Immature natural killer cell (primary cell): ENCODE results near the gene HYCC2. TPM values are rescaled to one million over a fixed set of nuclear protein-coding genes. Genes with fewer than 3 reads are reported as not detected.

Source experiments
- polyA plus RNA-seq, 3 donors: library from polyadenylated mRNA; unstranded; fragments of 300-500 nt; fragmentation: Illumina TruSeq; gene quantifications; one replicate each; pipeline ENCODE4 v1.2.3, GENCODE V29; 2021

HYCC2 gene
- polyA plus RNA-seq, 3 donors from 2014 or later = 12.9 to 31.4 (median 22.1) TPM

Other genes starting within 250 kb of the HYCC2 start
- 10 to 100 TPM; 26.2 to 48.7 (median 47.9) TPM for gene CLK1, start 207.0 kb downstream of the HYCC2 start, polyA plus RNA-seq
- 10 to 100 TPM; 17.9 to 30.4 (median 25.7) TPM for gene PPIL3, start 182.6 kb downstream of the HYCC2 start, polyA plus RNA-seq
- gene NIF3L1, start 182.3 kb downstream of the HYCC2 start, polyA plus RNA-seq = 10 to 100 TPM; 13.5 to 31.0 (median 20.9) TPM
- 10 to 100 TPM in 1 of 3 donors, 1 to 10 TPM in 2; 5.7 to 13.6 (median 9.8) TPM for gene ORC2, start 108.0 kb downstream of the HYCC2 start, polyA plus RNA-seq
- 100 to 1,000 TPM; 211 to 234 (median 225) TPM for gene NDUFB3, start 330 bp upstream of the HYCC2 start, polyA plus RNA-seq
- 100 to 1,000 TPM; 167 to 262 (median 242) TPM for gene CFLAR, start 44.5 kb upstream of the HYCC2 start, polyA plus RNA-seq
- gene CASP10, start 111.5 kb upstream of the HYCC2 start, polyA plus RNA-seq = 10 to 100 TPM; 13.5 to 37.4 (median 19.8) TPM
- gene CASP8, start 188.9 kb upstream of the HYCC2 start, polyA plus RNA-seq = 100 to 1,000 TPM in 1 of 3 donors, 10 to 100 TPM in 2; 20.2 to 116 (median 28.0) TPM